Activated T-helper 9 cell treated with anti-CD3 and anti-CD28 coated beads, Interleukin-2, amount 50 U/mL, for 16 hours (primary cell): ENCODE data around the gene PECR.

ENCODE experiments used
- DNase-seq: peaks from one replicate; pipeline ENCODE4 v3.0.0-alpha.2; 2020; ENCODE audit warnings: low read depth

Gene PECR

GRCh38 chr2:216081487-216082116 is at the start of gene PECR, which contains the start of gene TMEM169:
PECR (minus strand) TSS chr2:216081809; CDS start chr2:216081741, 68 bp downstream.
TMEM169 (plus strand) TSS chr2:216081919; CDS start chr2:216095964, 14,045 bp downstream.
- DNase-seq: peak; percentile 72

GRCh38 chr2:216130346-216130971 is 48.9 kb upstream of the PECR start:
- DNase-seq: no peak

GRCh38 chr2:216126943-216127342 is 45.3 kb upstream of the PECR start:
- no peak for DNase-seq

- DNase-seq: no peak
Measured at GRCh38 chr2:216121255-216121654, 39.6 kb upstream of the PECR start.

GRCh38 chr2:216119986-216120385 is 38.4 kb upstream of the PECR start:
- DNase-seq: no peak

GRCh38 chr2:216119146-216119545 is 37.5 kb upstream of the PECR start:
- DNase-seq: no peak

GRCh38 chr2:216118474-216118873 is 36.9 kb upstream of the PECR start:
- DNase-seq: no peak

GRCh38 chr2:216117561-216118340 is 36.1 kb upstream of the PECR start:
- no peak for DNase-seq

- DNase-seq: no peak
Measured at GRCh38 chr2:216116418-216116817, 34.8 kb upstream of the PECR start.

GRCh38 chr2:216114714-216115531 is 33.3 kb upstream of the PECR start:
- peak; percentile 94 for DNase-seq

GRCh38 chr2:216114382-216114713 is 32.7 kb upstream of the PECR start:
- no peak for DNase-seq

GRCh38 chr2:216113572-216113971 is 32.0 kb upstream of the PECR start:
- DNase-seq: no peak

- DNase-seq: no peak
Measured at GRCh38 chr2:216112926-216113325, 31.3 kb upstream of the PECR start.

GRCh38 chr2:216111122-216111521 is 29.5 kb upstream of the PECR start:
- DNase-seq: no peak

- DNase-seq: no peak
Measured at GRCh38 chr2:216110620-216111019, 29.0 kb upstream of the PECR start.

GRCh38 chr2:216109962-216110614 is 28.5 kb upstream of the PECR start:
- no peak for DNase-seq

GRCh38 chr2:216108967-216109921 is 27.6 kb upstream of the PECR start, which contains the start of gene XRCC5:
XRCC5 (plus strand) TSS chr2:216109348; CDS start chr2:216109437, 89 bp downstream.
- DNase-seq: peak; percentile 96

GRCh38 chr2:216108310-216108966 is 26.8 kb upstream of the PECR start:
- DNase-seq: no peak

- DNase-seq: no peak
Measured at GRCh38 chr2:216107760-216108159, 26.2 kb upstream of the PECR start.

- DNase-seq: no peak
Measured at GRCh38 chr2:216107320-216107719, 25.7 kb upstream of the PECR start.
